GM19463 (cell line): ENCODE measurements around the gene ADAMTSL1.

Experiments
- ATAC-seq: cut with Tn5 transposase; IDR thresholded peaks from one replicate; pipeline ENCODE4 v1.9.1; 2021; ENCODE audit warnings: mild to moderate bottlenecking, moderate library complexity; ENCODE audit not compliant: unreplicated experiment

ADAMTSL1 gene

DNA sequence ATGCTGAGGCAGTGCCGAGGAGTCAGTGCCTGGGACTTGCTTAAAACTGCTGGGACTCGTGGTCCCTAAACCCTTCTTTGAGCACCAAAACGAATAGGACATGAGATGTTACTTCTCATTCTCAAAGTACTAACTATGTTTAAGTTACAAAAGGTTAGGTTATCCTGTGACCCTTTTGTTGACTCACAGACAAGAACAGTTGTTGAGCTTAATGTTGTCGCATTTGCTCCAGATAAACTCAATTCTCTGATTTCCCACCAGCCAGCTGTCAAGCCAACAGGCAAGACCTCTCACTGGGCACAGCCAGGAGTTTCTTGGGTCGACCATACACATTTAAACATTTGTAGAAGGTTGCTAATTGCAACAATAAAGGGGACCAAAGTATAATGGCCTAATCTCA, 249.4 kb downstream of the ADAMTSL1 start:
- no peak for ATAC-seq

DNA sequence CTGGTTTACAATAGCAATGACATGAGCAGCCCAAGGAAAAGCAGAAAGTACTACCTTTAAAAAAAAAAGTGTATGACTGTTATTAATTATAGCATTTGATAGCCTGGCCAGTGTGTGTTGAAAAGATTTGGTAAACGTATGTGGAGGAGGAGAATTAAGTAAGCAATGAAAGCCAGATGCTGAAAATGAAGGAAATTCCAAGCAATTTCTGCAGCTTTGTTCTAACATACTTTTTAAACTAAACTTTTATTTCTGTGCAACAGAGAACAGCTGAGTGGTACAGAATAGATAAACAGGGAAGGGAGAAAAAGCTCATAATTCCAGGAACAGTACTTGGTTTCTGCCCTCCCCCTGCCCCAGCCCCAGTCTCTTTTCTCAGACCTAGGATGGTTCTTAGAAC, 252.6 kb downstream of the ADAMTSL1 start:
- ATAC-seq = no peak

- no peak for ATAC-seq
These were observed 254.0 kb downstream of the ADAMTSL1 start for GRCh38 chr9:18727904-18728303.

DNA sequence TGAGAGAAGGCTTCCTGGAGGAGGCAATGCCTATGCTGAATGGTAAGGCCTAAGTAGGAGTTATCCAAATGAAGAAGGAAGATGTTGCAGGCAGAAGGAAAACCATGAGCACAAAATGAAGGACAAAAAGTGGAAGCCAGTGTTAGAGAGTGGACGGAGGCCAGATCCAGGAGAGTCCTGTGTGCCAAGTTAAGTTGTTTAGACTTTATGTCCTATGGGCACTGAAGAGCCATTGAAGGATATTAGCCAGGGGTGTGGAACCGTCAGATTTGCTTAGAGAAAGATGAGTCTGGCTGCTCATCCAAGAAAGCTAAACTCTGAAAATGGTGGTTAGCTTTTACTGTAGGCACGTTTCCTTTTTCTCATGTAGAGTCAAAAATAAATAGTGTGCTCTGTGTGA, 254.7 kb downstream of the ADAMTSL1 start:
- ATAC-seq = no peak

DNA sequence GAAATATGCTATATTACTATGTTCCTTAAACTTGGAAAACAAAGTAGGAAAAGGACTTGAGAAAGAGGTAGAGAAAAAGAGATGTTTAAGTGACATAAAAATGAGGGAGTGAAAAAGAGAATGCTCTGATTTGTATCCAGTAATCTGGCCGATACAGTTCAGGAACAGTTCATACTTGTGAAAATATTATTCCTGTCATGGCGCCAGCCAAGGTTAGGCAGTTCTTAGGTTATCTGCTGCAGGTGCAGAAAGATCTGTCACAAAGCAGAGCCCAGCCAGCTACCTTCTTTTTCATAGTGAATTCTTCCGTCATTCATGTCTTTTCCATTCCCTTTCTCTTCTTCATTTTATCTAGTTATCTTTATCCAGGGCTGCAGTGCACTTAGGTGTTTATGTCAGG, 256.3 kb downstream of the ADAMTSL1 start:
- ATAC-seq = no peak

- ATAC-seq = no peak
These were observed 265.2 kb downstream of the ADAMTSL1 start for GRCh38 chr9:18739127-18739526.

- ATAC-seq = no peak
These were observed 265.8 kb downstream of the ADAMTSL1 start for GRCh38 chr9:18739641-18740318.

GRCh38 chr9:18741359-18741758, 267.4 kb downstream of the ADAMTSL1 start:
- ATAC-seq = no peak

DNA sequence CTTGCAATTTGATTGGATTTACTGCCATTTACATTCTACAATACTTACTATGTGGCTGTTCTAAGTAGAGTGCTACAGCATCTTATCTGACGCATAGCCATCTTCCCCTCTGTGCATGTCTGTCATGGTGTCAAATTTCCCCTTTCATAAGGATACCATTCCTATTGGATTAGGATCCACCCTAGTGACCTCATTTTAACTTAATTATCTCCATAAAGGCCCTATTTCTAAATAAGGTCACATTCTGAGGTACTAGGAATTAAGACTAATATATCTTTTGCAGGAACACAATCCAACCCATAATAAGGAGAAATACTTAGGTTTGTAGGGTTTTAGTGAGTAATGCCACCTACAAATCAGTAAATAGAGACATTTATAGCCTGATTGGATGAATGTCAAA, 268.0 kb downstream of the ADAMTSL1 start:
- no peak for ATAC-seq

DNA sequence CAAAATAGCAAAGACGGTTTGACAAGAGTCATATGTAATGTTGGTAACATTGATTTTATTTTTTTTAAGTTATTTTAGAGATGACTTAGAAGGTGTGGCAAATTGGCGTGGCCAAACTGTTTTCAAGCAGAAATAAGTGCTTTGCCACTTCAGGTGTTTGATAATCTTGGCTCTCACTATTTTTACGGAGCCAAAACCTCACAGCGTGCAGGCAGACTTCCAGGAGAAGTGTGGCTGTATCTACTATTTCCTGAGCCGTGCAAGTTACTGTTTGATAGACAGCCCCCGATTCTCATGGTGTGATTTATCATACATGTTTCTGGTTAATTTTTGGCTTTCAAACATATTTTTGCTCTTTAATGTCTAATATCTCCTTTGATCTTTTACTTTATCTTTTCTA, 269.5 kb downstream of the ADAMTSL1 start:
- no peak for ATAC-seq

DNA sequence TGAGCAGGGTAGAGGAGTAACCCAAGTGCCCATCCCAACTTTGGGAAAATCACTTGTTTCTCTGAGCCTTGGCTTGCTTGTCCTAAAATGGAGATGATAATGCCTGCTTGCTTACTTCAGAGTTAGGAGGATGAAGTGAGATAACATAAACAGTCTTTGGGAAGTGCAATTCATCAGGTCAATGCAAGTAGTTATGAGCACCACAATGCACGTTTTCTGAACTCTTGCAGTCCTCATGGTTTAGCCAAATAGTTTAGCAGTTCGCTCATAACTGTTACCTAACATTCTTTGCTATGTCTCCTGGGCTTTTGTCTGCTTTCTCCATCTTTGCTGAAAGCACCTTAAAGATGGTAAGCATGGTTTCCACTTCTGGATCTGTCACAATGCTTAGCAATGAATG, 270.0 kb downstream of the ADAMTSL1 start:
- ATAC-seq = no peak

DNA sequence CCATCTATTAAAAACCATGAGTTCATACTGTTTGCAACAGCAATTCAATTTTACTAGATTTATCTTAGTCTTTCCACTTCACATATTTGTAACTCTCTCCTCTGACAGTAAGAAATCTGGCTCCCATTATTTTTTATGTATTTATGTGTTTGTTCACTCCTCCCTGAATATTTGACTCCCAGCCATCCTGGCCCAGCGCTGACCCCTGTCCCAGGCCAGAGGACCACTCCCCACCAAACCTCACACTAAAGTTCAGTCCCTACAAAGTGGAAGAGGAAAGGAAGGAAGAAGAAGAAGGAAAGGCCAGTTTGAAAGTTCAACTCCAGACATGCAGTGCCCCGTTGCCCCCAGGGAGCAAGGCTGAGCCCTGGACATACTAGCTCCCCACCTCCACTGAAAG, 271.8 kb downstream of the ADAMTSL1 start:
- no peak for ATAC-seq

DNA sequence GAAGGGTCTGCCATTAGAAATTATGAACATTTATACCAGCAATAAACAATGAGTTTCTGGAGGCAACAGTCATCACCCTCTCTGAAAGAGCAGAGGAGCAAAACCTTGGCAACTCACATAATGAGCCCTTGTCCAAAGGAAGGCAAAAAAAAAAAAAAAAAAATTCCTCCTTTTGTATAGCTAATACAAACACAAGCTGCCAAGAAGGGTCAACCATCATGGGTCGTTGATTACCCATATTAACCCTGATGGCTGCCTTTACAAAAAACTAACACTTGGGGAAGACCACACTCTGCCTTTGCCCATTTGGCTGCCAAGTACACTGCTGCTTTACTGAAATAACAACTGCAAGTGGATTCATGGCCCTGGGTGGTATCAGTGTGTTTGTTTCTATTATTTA, 272.7 kb downstream of the ADAMTSL1 start:
- no peak for ATAC-seq

DNA sequence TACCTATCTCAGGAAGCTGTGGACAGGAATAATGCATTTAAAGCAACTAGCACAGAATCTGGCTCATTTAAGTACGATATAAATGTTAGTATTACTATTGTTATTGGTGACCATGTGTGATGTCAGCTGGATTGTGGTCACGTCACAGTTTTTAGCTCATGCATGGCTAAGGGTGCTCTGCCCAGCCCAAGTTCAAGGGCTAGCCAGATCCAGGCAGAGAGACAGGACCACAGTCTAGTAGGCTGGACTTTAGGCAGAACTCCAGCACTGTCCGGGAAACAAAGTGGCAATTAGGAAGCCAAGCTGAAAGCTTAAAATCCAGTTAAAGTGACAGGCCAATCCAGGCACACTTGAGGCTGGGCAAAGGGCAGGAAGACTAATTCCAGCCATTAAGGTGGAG, 273.6 kb downstream of the ADAMTSL1 start:
- no peak for ATAC-seq

- no peak for ATAC-seq
These were observed 274.3 kb downstream of the ADAMTSL1 start for GRCh38 chr9:18748251-18748701.

GRCh38 chr9:18749711-18750110, 275.8 kb downstream of the ADAMTSL1 start:
- no peak for ATAC-seq

DNA sequence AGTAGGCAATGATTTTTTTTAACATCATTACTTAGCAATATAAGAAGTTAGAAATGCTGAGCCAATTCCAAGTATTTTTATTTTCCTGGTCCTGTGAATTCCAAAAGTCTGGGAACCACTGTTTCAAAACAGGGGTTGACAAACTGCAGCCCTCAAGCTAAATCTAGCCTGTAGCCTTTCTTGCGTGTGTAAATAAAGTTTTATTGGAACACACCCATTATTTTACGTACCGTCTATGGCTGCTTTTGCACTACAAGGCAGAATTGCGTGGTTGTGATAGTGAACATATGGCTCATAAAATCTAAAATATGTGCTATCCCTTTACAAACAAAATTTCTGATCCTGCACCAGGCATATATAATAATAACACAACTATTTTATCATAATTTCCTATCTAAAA, 280.0 kb downstream of the ADAMTSL1 start:
- ATAC-seq = no peak

GRCh38 chr9:18754537-18754936, 280.6 kb downstream of the ADAMTSL1 start:
- no peak for ATAC-seq

GRCh38 chr9:18755263-18755662, 281.3 kb downstream of the ADAMTSL1 start:
- ATAC-seq = no peak

GRCh38 chr9:18756712-18757125, 282.8 kb downstream of the ADAMTSL1 start:
- no peak for ATAC-seq

GRCh38 chr9:18759827-18760226, 285.9 kb downstream of the ADAMTSL1 start:
- no peak for ATAC-seq

- no peak for ATAC-seq
These were observed 287.9 kb downstream of the ADAMTSL1 start for GRCh38 chr9:18761742-18762300.

DNA sequence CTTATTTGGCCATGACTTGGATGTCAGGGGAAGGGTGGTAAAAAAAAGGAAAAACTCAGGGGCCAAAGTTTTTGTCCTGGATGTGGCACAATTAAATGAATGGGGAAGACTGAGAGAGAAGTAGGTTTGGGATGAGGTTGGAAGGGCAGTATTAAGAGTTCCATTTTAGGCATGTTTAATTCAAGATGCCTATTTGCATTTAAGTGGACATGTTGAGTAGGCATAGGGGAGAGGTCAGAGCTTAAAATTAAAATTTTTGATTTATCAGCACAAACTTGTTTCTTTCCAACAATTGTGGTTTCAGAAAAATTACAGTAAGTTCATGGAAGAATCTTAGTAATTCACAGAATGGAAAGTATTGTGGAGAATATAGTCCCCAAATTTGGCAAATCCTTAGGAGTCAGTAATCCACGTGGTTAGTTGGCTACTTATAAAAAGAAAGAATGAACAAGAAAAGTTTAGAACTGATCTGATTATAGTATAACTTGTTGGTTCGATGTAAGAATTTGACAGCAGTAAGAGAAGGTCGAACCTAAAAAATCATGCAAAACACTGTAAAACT, 293.1 kb downstream of the ADAMTSL1 start:
- no peak for ATAC-seq
